Lower leg skin (tissue), 4 donors: Measurements from ENCODE around the gene RPH3AL. TPM values are rescaled to one million over a fixed set of nuclear protein-coding genes. Genes with fewer than 3 reads are reported as not detected.

ENCODE experiments used
- DNase-seq, 2 donors: peaks; one replicate each; pipeline ENCODE4 v3.0.0-alpha.2; 2019; ENCODE audit warnings: low spot score in 2 of 2
- H3K4me3 ChIP-seq: fragments of 200-600 bp; sonication (generic); 2 replicates; pipeline ENCODE4 v1.5.1; 2017; ENCODE audit warnings: mild to moderate bottlenecking, low read depth; ENCODE audit not compliant: poor library complexity, severe bottlenecking
- CTCF ChIP-seq, 3 donors: fragments of 450-650 bp; IDR thresholded peaks; one replicate each; pipeline ENCODE4 v1.5.1; 2016; ENCODE audit warnings: antibody characterized with exemption in 3 of 3, mild to moderate bottlenecking in 3 of 3, moderate library complexity in 2 of 3
- POLR2A ChIP-seq, 2 donors: fragments of 450-650 bp; IDR thresholded peaks; one replicate each; pipeline ENCODE4 v1.6.1; 2016 to 2017; ENCODE audit warnings: antibody characterized with exemption in 2 of 2, mild to moderate bottlenecking in 1 of 2, moderate library complexity in 1 of 2
- WGBS, 2 donors: methylation state at CpG; one replicate each; pipeline ENCODE4 v1.1.5; 2018; 5-methylcytosine and 5-hydroxymethylcytosine counted together
- intact Hi-C: fragments of 100-400 bp; cut with DNase I; formaldehyde crosslinking; loops from one replicate; pipeline ENCODE4 v1.15.0; 2023; ENCODE audit warnings: low total_unique reads
- total RNA-seq, 4 donors: library from RNA; depleted of rRNA; stranded (reverse); fragments of >200 nt; gene quantifications; one replicate each; pipeline ENCODE4 v1.1.0, GENCODE V29; 2016

Gene RPH3AL
- total RNA-seq, 4 donors from 2014 or later = 8.6 to 22.9 (median 15.9) TPM

- intact Hi-C loops = no loop called here
- no peak for TF ChIP-seq CTCF (IDR thresholded peaks at IDR 0.05)
- TF ChIP-seq POLR2A (IDR thresholded peaks at IDR 0.05) = no peak
- WGBS, 2 donors = 51 to 62% methylated on average over 10 of the region's 10 CpGs
- DNase-seq = peak in 1 of 2 donors; percentile 74
- H3K4me3 ChIP-seq = no peak overlapping the region
Observed at GRCh38 chr17:265718-266117, 86.9 kb downstream of the RPH3AL start.

GRCh38 chr17:263773-264172 lies 88.8 kb downstream of the RPH3AL start:
- intact Hi-C loops = no loop called here
- TF ChIP-seq CTCF (IDR thresholded peaks at IDR 0.05) (no peak), POLR2A (IDR thresholded peaks at IDR 0.05) (no peak)
- H3K4me3 ChIP-seq = no peak overlapping the region
- DNase-seq = peak in 1 of 2 donors; percentile 81
- 90 to 97% methylated on average over 24 of the region's 24 CpGs for WGBS, 2 donors

- intact Hi-C loops = no loop called here
- DNase-seq = peak in 1 of 2 donors; percentile 52
- TF ChIP-seq POLR2A (IDR thresholded peaks at IDR 0.05) (no peak), CTCF (IDR thresholded peaks at IDR 0.05) (no peak)
- no peak overlapping the region for H3K4me3 ChIP-seq
- WGBS, 2 donors = 96 to 97% methylated on average over 18 of the region's 18 CpGs
Observed at GRCh38 chr17:263271-263670, 89.3 kb downstream of the RPH3AL start.

- no peak overlapping the region for H3K4me3 ChIP-seq
- whole genome bisulfite sequencing, 2 donors = 79 to 83% methylated on average over 8 of the region's 8 CpGs
- TF ChIP-seq POLR2A (IDR thresholded peaks at IDR 0.05) = no peak
- TF ChIP-seq CTCF (IDR thresholded peaks at IDR 0.05) = no peak
- DNase-seq = no peak
- intact Hi-C loops = no loop called here
Observed at GRCh38 chr17:261635-262034, 91.0 kb downstream of the RPH3AL start.

- WGBS, 2 donors = 81 to 84% methylated on average over 4 of the region's 4 CpGs
- H3K4me3 ChIP-seq = no peak overlapping the region
- DNase-seq = peak in 1 of 2 donors; percentile 43
- TF ChIP-seq CTCF (IDR thresholded peaks at IDR 0.05) = no peak
- no peak for TF ChIP-seq POLR2A (IDR thresholded peaks at IDR 0.05)
- intact Hi-C loops = no loop called here
Observed at GRCh38 chr17:260944-261343, 91.7 kb downstream of the RPH3AL start.
